NCI-H1436 treated with DMSO at 0.1 percent for 48 hours (cell line): ENCODE measurements around the gene SLC16A1.
"Not testable (repeated sequence)": the region's sequence is repeated elsewhere in the genome, so short reads cannot be mapped to it uniquely, and the experiment has no call there.

Source experiments
- DNase-seq: peaks from one replicate; lab custom pipeline; 2025; lab: John Stamatoyannopoulos, UW

The SLC16A1 gene

GRCh38 chr1:112964347-112964746 lies 8.4 kb upstream of the SLC16A1 start:
- DNase-seq: no peak

DNA sequence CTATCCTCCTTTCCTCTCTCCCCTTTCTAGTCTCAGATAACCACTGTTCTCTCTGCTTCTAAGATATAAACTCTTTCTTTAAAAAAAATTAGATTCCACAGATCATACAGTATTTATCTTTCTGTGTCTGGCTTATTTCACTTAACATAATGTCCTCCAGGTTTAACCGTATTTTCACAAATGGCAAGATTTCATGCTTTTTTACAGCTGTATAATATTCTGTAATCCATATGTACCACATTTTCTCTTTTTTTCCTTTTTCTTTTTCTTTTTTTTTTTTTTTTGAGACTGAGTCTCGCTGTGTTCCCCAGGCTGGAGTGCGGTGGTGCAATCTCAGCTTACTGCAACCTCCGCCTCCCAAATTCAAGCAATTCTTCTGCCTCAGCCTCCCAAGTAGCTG lies 5.1 kb upstream of the SLC16A1 start:
- DNase-seq: no peak

GRCh38 chr1:112960384-112960783 lies 4.4 kb upstream of the SLC16A1 start:
- no peak for DNase-seq

GRCh38 chr1:112958236-112958635 lies 2.2 kb upstream of the SLC16A1 start:
- DNase-seq: not testable (repeated sequence)

DNA sequence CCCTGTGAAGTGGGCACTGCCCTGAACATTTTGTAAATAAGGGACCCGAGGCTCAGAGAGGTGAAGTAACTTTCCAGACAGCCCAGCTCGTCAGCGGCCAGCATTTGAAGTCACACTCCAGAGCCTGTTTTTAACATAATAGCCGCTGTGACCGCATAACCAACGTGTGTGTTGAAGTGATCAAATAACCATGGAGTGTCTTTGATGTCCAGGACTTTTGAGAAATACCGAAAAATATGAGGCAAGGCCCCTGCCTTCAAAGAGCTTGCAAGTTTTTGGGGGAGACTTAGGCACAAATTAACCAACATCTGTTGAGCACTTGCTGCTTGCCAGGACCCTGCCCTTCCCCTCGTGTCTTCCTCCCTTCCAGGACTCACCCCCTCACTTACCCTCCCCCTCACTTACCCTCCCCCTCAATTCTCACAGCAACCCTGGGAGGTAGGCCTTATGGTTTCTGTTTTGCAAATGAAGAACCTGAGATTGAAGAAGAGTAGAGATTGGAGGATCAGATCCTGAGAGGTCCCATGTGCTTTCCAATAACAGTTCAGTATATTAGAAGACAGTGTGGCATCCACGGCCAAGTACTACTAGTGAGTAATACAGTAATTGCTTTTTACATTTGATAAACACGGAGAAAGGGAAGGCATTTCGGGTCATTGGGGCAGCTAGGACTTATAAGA lies 1.3 kb upstream of the SLC16A1 start:
- DNase-seq: no peak

DNA sequence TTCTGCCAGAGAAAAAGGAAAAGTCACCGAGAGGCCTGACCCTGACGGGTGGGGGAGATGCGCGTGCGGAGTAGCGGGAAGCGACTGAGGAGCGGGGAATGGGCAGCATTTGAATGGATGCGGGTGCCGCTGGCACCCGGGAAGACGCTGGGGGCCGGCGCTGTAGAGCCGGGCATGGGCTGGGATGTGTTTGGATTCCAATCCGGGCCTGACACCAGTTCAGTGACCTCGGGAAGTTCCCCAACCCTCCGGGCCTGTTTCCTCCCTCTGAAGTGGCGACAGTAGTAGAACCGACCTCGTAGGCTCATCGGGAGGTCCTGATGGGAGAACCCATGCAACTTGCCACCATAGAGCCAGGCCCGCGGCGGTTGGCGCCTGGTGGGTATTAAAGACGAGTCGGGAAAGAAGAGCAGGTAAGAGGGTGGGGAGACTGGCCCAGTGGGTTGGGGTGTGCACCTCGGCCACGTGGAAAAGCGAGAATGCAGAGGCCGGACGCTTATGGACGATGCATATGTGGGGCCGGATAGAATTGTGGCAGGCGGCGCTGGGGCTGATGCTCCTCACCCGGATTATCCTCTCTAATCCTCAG lies 642 bp upstream of the SLC16A1 start:
- DNase-seq: no peak

- DNase-seq: no peak
Measured at GRCh38 chr1:112954945-112955772, 837 bp downstream of the SLC16A1 start.

- DNase-seq: no peak
Measured at GRCh38 chr1:112954017-112954650, 1.9 kb downstream of the SLC16A1 start.

- no peak for DNase-seq
Measured at GRCh38 chr1:112950426-112950825, 5.6 kb downstream of the SLC16A1 start.

DNA sequence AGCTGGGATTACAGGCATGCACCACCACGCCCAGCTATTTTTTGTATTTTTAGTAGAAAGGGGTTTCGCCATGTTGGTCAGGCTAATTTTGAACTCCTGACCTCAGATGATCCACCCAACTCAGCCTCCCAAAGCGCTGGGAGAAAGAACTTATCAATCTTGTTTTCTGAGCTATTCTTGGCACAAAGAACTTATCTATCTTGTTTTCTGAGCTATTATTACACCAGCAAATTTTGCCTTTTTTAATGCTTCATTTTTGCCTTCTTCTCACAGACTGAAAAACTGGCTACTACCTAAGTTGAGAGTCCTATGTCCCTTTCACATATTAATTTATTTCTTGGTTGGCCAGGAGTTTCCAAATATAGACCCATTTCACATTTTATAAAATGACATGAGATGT lies 9.3 kb downstream of the SLC16A1 start:
- DNase-seq: no peak

DNA sequence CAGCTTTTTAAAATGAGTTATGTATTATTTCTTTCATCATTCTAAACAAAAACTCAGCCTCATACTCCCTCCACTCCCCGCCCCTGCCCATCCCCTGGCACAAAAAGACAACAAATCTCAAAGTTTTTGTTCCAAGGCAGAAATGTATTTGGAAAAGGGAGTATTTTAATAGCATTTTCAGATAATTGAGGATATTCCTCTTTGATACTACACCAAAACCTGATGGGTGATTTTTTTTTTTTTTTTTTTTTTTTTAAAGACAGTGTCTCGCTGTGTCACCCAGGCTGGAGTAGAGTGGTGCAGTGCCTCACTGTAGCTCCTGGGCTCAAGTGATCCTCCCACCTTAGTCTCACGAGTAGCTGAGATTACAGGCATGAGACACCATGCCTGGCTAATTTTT lies 16.2 kb downstream of the SLC16A1 start:
- no peak for DNase-seq

DNA sequence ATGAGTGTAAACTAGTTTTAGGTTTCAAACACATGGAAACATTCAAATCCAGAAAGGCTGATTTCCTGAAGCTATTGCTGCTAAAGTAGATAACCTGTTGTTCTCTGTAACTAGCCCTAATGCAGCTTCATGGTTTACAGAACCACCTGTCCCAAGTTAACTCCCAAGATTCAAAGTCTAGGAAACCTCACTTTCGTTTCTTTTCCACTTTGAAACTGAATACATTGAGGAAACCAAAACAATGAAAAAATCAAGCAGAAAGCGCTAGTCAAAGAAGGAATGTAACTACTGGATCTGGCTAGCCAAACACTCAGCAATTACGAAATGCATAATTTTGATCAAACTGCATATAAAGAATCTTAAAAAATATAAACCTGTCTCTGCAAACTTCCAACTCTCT lies 17.8 kb downstream of the SLC16A1 start:
- DNase-seq: no peak

DNA sequence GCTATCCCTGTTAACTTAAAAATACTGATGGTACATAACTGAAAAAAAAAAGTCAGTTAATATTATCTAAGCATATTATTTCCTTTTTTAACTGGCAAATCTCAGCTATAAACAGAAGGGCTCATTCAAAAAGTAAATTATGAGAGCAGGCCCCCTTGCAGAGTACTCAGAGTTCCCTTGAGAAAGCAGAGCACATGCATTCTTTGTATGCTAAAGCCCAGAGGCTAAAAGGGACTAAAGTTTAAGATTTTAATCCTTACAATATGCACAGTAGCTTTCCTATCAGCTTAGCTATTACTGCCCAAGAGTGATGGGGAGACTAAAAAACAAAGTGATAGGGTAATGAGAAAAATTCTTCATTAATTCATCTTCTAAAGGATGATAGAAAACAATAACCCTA lies 18.5 kb downstream of the SLC16A1 start:
- DNase-seq: no peak

DNA sequence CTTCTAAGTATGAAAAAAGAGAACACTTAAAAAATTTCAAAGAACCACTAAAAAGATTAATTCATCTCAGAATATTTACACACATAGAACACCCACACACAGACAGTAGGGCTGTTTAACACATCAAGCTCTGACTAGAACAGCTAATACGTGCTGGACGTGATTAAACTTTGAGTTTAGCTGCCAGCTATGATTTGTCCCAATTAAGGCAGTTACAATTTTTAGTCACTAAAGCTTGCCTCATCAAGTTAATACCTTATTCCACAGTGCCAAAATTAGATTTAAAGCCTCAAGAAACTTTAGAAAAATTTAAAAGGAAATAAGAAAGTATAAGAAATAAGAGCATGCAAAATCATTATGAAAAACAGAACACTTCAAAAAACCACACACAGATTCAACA lies 18.9 kb downstream of the SLC16A1 start:
- no peak for DNase-seq

- DNase-seq: no peak
Measured at GRCh38 chr1:112935461-112936111, 20.4 kb downstream of the SLC16A1 start.

DNA sequence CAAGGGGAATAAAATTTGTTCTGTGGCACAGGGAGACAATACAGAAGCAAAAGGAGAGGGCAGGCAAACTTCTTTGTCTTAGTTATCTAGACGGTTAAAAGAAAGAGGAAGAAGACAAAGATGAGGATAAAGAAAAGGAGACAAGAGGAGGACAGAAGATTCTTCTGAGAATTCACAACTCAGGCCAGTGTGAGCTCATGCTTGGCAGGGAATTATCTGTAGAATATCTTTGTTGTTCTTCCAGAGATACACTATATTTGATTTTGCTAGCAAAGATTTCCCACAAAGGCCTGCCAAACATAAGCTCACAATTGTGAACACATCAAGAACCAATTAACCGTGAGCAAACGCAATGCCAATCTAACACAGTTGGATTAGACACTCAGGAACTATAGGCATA lies 21.4 kb downstream of the SLC16A1 start:
- DNase-seq: no peak

DNA sequence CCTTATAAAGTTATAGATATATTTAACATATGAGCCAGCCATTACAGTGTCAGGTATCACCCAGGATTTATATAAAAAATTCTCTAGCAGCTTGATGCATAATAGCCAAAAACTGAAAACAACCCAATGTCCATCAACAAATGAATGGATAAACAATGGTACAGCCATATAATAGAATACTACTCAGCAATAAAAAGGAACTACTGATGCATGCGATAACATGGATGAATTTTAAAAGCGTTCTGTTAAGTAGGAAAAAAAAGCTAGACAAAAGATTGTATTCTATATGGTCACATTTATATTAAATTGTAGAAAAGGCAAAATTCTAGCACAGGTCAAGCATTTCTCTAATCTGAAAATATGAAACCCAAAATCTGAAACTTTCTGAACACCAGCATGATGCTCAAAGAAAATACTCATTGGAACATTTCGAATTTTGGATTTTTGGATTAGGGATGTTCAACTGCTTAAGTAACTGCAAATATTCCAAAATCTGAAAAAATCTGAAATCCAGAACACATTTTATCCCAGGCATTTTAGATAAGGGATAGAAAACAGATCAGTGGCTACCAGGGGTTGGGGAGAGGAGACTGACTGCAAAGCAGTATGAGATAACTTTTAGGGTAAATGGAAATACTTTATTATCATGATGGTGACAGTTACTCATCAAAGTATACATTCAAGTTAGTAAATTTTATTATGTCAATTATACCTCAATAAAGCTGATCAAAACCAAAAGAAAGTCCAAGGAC lies 22.0 kb downstream of the SLC16A1 start:
- DNase-seq: no peak

- DNase-seq: no peak
Measured at GRCh38 chr1:112929979-112930378, 26.0 kb downstream of the SLC16A1 start.

DNA sequence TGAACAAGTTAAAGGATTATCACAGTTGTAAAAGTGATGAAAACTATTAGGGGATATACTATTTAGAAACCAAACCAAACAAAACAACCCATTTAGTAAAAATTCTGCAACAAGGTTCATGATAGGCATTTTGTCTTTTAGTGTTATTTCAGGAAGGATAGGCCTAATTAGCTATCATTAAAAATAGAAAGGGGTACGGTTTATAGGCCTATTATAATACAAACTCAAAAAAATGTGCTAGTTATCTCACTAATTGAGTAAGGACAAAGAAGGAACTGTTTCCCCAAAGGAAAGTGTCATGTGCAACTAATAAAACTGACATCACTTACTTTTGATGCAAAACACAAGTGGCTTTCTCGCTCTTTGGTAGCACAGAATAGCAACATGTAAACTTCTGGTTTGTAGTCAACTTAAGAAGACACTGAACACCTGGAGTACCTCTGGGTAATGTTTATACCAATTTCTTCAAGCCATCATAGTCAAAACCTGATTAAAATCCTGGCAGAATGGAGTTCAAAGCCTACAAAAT lies 28.5 kb downstream of the SLC16A1 start:
- no peak for DNase-seq

DNA sequence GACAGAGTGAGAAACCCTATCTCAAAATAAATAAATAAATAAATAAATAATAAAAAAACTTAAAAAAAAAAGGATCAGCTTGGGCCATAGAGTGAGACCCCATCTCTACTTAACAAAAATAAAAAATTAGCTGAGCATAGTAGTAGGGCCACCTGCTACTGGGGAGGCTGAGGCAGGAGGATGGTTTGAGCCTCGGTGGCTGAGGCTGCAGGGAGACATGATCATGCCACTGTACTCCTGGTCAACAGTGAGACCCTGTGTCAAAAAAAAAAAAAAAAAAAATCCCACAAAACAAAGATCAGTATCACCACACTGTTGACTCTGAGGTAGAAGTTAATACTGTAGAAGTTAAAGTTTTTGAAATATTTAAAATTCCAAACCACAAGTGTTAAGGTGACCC lies 29.1 kb downstream of the SLC16A1 start:
- no peak for DNase-seq

DNA sequence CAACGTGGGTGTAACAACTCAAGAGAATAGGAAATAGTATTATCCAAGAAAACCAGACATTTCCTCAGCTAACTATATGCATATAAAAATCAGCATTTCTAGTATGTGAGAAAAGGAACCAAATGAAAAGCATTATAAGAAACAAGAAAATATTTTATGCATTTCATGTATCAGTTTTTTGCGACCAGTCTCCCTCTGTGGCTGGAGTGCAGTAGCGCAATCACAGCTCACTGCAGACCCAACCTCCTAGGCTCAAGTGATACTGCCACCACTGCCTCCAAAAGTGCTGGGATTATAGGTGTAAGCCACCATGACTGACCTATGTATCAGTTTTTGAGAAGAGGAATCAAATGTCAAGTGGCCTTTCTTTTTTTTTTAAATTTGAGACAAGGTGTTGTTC lies 31.0 kb downstream of the SLC16A1 start:
- DNase-seq: no peak
